H1 (cell line): ENCODE data around the gene ZSCAN12. TPM values are rescaled to one million over a fixed set of nuclear protein-coding genes. Genes with fewer than 3 reads are reported as not detected.

ENCODE experiments used
- NANOG ChIP-seq: IDR thresholded peaks from 2 replicates; pipeline ENCODE4 v1.6.1; 2011; ENCODE audit warnings: low read length, low read depth, mild to moderate bottlenecking, inconsistent platforms; ENCODE audit not compliant: insufficient read depth, poor library complexity, severe bottlenecking
- SAP30 ChIP-seq: fragments of 300-600 bp; sonication (generic); IDR thresholded peaks from 2 replicates; pipeline ENCODE4 v1.7.1; 2012; ENCODE audit warnings: low read length, moderate library complexity, mild to moderate bottlenecking, inconsistent platforms; ENCODE audit not compliant: insufficient read depth, insufficient replicate concordance
- USF2 ChIP-seq: IDR thresholded peaks from 2 replicates; pipeline ENCODE4 v1.6.1; 2011; ENCODE audit warnings: low read length, improper control_type of control experiment
- polyA plus RNA-seq, 7 experiments: library from polyadenylated mRNA; depleted of rRNA in 3 of 7; stranded (reverse) in 5 of 7; unstranded in 2 of 7; fragments of >200 nt in 5 of 7; fragments of 200-250 nt in 2 of 7; gene quantifications; 1 replicate in 5 of 7; 2 replicates in 1 of 7; 4 replicates in 1 of 7; pipeline versions ENCODE4 v1.2.1 to v1.2.3, GENCODE V29; 2011 to 2013; ENCODE audit warnings: missing spikeins in 2 of 7, mixed read lengths in 2 of 7
- total RNA-seq: library from RNA; stranded (reverse); fragmentation: NEBNext Ultra II Directional; extraction: Animal tissue kit (Norgen Biotek cat#: 25700); gene quantifications from 2 replicates; pipeline ENCODE4 v1.2.1, GENCODE V29; 2021

Gene ZSCAN12
- total and polyA plus RNA-seq, 2 of the 8 experiments (the other 6 are each of a cell fraction or from before 2014, with no cell fraction given): 2.2 to 9.6 TPM

- no peak for TF ChIP-seq USF2
- TF ChIP-seq NANOG: no peak
- no peak for TF ChIP-seq SAP30
Observed at GRCh38 chr6:28410767-28411166, 11.2 kb upstream of the ZSCAN12 start (continued).
